Fibroblast of the conjunctiva (primary cell): ENCODE measurements around the gene NAALAD2.
"Not testable (repeated sequence)": the region's sequence is repeated elsewhere in the genome, so short reads cannot be mapped to it uniquely, and the experiment has no call there.

Experiments used
- DNase-seq: peaks from one replicate; pipeline ENCODE4 v3.0.0-alpha.2; 2010; ENCODE audit warnings: low read depth

The NAALAD2 gene

GRCh38 chr11:90134478-90135003, at the start of gene NAALAD2:
NAALAD2 (plus strand) TSS chr11:90134663; CDS start chr11:90134759, 96 bp downstream.
- peak; percentile 18 for DNase-seq

GRCh38 chr11:90085650-90086049, 48.8 kb upstream of the NAALAD2 start, which contains the start of gene UBTFL1:
UBTFL1 (plus strand) TSS chr11:90085950; CDS start chr11:90085950, 0 bp downstream.
- not testable (repeated sequence) for DNase-seq

DNA sequence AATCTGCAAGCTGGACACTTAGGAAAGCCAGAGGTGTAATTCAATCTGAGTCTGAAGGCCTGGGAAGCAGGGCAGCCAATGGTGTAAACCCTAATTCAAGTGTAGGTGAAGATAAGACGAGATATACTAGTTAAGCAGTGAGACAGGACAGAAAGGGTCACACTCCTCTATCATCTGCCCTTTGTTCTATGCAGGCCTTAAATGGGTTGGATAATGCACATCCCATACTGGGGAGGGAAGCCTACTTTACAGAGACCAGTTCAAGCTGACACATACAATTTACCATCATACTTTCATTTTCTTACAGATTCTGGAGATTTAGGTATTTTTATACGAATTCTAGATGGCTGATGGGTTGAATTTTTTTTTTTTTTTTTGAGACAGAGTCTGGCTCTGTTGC, 45.7 kb upstream of the NAALAD2 start:
- DNase-seq = not testable (repeated sequence)

GRCh38 chr11:90095230-90095924, 39.1 kb upstream of the NAALAD2 start:
- not testable (repeated sequence) for DNase-seq

DNA sequence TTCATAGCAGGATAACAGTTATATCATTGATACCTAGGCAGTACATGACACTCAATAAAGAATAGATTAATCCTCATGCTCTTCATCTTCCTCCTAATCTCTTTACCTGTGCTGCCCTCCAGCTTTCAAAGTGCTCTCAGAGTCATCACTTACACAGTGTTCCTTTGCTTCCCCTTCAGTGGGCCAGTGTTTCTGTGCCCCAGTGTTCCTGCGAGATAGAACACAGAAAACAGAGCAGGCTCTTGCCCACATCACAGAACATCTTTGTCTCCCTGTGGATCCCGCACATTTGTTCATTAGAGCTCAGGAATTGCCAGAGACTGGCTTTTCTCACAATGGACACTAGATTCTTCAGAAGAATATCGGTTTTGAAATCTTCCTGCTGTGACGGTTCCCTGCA, 36.2 kb upstream of the NAALAD2 start:
- DNase-seq = not testable (repeated sequence)

DNA sequence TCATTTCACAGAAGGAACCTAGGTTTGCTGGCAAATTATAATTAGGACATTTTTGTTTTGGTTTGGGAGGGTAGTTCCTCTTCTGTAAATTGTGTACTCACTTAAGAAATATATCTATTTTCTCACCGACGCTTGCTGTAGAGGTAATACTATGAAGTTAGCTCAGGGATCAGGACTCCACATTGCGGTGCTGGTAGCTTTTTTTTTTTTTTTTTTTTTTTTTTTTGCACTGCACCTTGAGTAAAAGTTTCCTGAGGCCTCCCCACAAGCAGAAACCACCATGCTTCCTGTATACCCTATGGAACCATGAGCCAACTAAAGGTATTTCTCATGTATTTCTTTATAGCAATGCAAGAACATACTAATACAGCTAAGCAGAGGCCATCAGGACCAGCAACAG, 34.0 kb upstream of the NAALAD2 start:
- DNase-seq = no peak

GRCh38 chr11:90113541-90113940, 20.9 kb upstream of the NAALAD2 start:
- DNase-seq = no peak

GRCh38 chr11:90120191-90120590, 14.3 kb upstream of the NAALAD2 start:
- no peak for DNase-seq

GRCh38 chr11:90124371-90124770, 10.1 kb upstream of the NAALAD2 start:
- DNase-seq = no peak

DNA sequence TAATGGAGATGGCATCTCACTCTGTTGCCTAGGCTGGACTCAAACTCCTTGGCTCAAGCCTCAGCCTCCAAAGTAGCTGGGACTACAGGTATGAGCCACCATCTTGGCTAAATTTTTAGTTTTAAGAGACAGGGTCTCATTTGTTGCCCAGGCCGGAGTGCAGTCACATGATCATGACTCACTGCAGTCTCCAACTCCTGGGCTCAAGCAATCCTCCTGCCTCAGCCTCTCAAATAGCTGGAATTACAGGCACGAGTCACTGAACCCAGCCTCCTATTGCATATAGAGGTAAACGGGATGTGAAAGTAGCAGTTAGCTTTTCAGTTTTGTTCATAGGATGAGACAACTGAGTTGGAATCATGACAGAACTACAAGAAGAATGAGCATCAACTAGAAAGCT, 9.5 kb upstream of the NAALAD2 start:
- no peak for DNase-seq

GRCh38 chr11:90133560-90134477, 644 bp upstream of the NAALAD2 start:
- no peak for DNase-seq

DNA sequence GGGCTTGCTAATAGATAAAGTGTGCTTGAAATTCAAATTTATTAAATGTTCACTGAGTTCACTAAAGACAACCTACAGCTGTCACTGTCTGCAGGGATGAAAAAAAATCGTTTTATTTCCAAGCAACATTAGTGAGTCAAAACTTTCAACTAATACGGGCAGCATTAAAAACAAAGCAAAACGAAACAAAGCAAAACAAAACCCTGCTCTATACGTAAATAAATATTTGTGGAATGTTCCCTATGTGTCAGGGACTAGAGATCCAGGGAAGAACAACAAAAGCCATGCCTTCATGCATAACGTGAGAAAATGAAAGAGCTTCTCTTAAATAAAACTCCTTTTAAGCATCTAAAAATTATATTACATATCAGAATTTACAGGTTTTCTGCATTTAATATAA, 553 bp downstream of the NAALAD2 start:
- no peak for DNase-seq

DNA sequence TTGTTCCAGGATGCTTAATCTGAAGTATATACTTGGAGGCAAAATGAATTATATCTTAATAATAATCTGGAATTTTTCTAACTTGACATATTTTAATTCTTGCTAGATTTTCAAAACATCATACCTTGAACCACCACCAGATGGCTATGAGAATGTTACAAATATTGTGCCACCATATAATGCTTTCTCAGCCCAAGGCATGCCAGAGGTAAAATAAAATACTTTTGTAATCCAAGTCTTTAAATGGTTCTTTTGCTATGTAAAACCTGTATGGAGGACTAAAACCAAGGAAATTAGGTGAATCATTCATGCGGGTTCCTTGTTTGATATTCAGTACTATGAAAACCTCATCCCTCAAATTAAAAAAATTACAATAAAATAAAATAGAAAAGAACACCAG, 14.4 kb downstream of the NAALAD2 start:
- DNase-seq = no peak

DNA sequence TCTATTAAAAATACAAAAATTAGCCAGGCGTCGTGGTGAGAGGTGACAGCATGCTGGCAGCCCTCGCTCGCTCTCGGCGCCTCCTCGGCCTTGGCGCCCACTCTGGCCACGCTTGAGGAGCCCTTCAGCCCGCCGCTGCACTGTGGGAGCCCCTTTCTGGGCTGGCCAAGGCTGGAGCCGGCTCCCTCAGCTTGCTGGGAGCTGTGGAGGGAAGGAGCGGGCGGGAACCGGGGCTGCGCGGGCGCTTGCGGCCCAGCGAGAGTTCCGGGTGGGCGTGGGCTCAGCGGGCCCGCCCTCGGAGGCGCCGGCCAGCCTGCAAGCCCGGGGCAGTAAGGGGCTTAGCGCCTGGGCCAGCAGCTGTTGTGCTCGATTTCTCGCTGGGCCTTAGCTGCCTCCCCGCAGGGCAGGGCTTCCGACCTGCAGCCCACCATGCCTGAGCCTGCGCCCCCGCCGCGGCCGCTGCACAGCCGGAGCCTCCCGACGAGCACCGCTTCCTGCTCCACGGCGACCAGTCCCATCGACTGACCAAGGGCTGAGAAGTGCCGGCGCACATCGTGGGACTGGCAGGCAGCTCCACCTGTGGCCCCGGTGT, 32.6 kb downstream of the NAALAD2 start:
- DNase-seq = not testable (repeated sequence)

DNA sequence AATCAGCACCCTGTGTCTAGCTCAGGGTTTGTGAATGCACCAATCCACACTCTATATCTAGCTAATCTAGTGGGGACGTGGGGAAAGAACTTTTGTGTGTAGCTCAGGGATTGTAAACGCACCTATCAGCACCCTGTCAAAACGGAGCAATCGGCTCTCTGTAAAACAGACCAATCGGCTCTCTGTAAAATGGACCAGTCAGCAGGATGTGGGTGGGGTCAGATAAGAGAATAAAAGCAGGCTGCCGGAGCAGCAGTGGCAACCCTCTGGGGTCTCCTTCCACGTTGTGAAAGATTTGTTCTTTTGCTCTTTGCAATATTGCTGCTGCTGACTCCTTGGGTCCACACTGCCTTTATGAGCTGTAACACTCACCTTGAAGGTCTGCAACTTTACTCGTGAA, 33.2 kb downstream of the NAALAD2 start:
- not testable (repeated sequence) for DNase-seq

- DNase-seq = no peak
Measured at GRCh38 chr11:90168571-90168970, 34.1 kb downstream of the NAALAD2 start.

DNA sequence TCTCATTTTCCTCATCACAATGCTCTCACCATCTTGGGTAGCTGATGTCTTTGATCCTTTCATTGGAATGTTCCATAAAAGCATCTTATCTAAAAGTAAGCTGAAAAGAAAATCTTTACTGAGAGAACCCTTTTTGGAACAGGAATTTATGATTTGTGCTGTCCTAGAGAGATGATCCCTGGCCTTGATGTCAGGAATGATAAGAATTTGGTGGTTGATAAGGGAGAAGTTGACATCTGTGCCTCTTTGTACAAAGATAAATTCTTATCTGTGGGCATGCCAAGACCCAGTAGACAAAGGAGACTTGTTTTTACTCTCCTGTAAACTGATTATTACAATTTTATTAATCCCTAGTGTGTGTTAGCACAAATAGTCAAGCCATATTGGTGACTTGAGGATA, 36.9 kb downstream of the NAALAD2 start:
- no peak for DNase-seq

- no peak for DNase-seq
Measured at GRCh38 chr11:90176069-90176468, 41.6 kb downstream of the NAALAD2 start.

- DNase-seq = no peak
Measured at GRCh38 chr11:90178751-90179150, 44.3 kb downstream of the NAALAD2 start.

DNA sequence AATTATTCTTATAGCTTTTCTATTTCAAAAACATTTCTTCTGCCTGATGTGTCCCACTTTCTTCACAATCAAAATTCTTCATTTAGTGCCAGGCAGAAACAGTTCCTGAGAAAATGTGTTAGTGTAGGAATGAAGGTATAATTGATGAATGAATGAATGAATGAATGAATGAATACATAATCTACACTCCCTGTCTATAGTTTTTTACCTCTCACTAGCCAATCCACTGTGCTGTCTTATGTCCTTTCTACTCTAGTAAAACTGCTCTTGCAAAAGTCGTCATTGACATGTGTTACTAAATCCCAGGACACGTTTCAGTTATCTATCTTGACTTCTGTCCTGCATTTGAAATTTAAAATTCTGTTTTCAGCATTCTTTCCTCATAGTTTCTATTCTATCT, 45.5 kb downstream of the NAALAD2 start:
- DNase-seq = no peak

- DNase-seq = no peak
Measured at GRCh38 chr11:90187839-90188238, 53.4 kb downstream of the NAALAD2 start.

GRCh38 chr11:90189011-90189410, 54.5 kb downstream of the NAALAD2 start:
- no peak for DNase-seq
